ENCODE measurements around the gene SIX4.

The SIX4 gene

GRCh38 chr14:60668431-60669112 lies 55.6 kb downstream of the SIX4 start:
- H3K4me3 ChIP-seq (ENCODE audit: low read length) = no peak overlapping the region
- no peak for TF ChIP-seq CTCF (IDR thresholded peaks at IDR 0.05; ENCODE audit: insufficient read depth, low read depth, low read length, missing control alignments)
- DNase-seq (ENCODE audit: low read depth) = no peak

- no peak overlapping the region for H3K4me3 ChIP-seq (ENCODE audit: low read length)
- TF ChIP-seq CTCF (IDR thresholded peaks at IDR 0.05; ENCODE audit: insufficient read depth, low read depth, low read length, missing control alignments) = no peak
- DNase-seq (ENCODE audit: low read depth) = no peak
Observed at GRCh38 chr14:60665177-60665550, 59.0 kb downstream of the SIX4 start.

- no peak overlapping the region for H3K4me3 ChIP-seq (ENCODE audit: low read length)
- no peak for DNase-seq (ENCODE audit: low read depth)
- TF ChIP-seq CTCF (IDR thresholded peaks at IDR 0.05; ENCODE audit: insufficient read depth, low read depth, low read length, missing control alignments) = no peak
Observed at GRCh38 chr14:60662982-60663381, 61.2 kb downstream of the SIX4 start.

DNA sequence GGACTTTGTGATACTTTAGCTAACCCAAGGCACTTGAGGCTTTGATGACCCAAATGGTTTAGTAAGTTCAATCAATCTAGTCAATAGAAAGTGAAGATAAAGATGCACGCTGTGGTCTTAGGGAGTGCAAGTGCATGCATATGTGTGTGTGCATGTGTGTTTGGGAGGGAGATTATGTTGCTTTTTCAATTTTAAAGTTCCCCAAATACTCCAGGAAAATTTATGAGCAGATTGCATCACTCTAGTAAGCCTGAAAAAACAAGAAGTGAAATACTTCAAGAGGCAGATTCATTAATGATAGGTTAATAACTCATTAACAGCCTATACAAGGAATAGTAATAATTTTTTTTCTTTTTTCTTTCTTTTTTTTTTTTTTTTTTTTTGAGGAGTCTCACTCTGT lies 62.4 kb downstream of the SIX4 start:
- DNase-seq (ENCODE audit: low read depth) = no peak
- H3K4me3 ChIP-seq (ENCODE audit: low read length) = no peak overlapping the region
- no peak for TF ChIP-seq CTCF (IDR thresholded peaks at IDR 0.05; ENCODE audit: insufficient read depth, low read depth, low read length, missing control alignments)

Measured in epithelial cell of esophagus (primary cell).